NCI-H446 treated with DMSO at 0.1 percent for 48 hours (cell line): ENCODE measurements around the gene KRT85.
A peak's percentile ranks its signal among the peaks of the same experiment; 100 is the strongest.

ENCODE experiments used
- DNase-seq: peaks from one replicate; lab custom pipeline; 2025; lab: John Stamatoyannopoulos, UW

KRT85 gene

DNA sequence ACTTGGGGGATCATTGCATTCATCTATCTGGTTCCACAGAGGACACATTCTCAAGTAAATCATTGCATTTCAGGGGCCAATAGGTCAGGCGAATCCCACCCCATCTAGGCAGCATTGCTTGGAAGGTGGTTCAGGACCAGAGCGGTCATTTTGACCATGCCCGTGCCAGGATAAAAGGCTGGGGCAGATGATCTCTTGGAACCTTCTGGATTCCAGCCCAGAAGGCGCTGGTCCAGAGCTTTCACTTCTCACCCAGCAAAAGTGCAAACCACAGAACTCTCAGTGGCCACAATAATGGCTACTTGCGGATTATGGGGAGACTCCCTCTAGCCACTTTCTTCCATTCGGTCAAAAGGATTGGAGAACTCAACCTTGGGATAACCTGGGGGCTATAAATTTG lies 595 bp upstream of the KRT85 start:
- DNase-seq, result no peak

DNA sequence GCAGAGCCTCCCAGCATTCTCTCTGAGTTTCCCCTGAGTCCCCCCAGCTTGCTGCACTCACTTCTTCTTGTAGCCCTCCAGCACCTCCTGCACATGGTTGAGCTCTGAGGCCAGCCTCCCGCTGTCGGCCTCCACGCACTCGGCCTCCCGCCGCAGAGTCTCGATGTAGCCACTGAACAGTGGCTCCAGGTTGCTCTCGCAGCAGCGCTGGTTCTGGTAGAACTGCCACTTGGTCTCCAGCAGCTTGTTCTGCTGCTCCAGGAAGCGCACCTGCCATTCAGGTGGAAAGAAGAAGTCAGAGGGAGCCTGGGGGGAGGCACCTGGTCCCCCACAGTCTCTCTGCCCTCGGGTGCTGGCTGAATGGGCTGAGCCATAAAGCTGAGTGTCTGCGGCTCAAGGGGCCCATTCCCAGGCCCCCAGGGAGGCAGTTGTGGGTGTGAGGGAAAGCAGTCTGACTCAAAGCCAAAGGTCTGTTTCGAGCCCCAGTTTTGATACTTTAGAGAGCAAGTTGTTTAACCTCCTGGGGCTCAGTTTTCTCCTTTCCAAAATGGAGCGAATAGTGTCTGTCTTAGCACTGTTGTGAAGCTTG lies 2.3 kb downstream of the KRT85 start:
- no peak for DNase-seq

DNA sequence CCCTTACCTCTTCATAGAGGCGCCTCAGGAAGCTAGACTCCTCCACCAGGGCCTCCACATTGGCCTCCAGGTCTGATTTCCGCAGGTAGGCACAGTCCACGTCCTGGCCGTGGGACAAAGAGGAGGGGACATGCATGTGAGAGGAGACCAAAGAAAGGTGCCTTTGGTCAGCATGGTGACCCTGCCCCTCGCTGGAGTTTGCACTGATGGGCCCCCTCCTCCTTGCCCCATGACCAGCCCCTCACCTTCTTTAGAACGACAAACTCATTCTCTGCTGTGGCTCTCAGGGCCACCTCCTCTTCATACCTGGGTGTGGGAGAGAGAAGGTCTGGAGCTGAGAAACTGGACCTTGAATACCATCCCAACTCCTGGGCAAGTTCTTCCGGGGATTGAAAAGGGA lies 3.2 kb downstream of the KRT85 start:
- DNase-seq, result no peak

DNA sequence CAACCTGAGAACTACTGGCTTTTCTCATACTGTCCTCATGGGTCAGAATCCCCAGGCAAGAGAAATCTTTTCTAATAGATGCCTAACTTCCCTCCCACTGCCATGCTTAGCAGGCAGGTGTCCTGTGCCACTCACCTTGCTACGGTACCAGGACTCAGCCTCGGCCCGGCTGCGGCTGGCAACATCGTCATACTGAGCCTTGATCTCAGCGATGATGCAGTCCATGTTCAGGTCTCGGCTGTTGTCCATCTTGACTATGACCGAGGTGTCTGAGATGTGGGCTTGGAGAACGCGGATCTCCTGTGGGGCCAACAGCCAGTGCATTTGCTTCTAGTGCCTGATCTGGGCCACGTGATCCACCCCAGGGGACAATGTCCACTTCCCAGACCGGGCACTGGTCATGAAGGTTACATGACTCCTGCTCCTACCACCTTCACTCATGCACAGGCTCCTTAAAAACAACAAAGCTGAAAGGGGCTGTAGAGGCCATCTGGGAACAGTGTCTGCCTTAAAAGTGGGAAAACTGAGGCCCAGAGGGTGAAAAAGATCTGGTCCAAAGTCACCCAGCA lies 4.1 kb downstream of the KRT85 start:
- DNase-seq, result no peak

DNA sequence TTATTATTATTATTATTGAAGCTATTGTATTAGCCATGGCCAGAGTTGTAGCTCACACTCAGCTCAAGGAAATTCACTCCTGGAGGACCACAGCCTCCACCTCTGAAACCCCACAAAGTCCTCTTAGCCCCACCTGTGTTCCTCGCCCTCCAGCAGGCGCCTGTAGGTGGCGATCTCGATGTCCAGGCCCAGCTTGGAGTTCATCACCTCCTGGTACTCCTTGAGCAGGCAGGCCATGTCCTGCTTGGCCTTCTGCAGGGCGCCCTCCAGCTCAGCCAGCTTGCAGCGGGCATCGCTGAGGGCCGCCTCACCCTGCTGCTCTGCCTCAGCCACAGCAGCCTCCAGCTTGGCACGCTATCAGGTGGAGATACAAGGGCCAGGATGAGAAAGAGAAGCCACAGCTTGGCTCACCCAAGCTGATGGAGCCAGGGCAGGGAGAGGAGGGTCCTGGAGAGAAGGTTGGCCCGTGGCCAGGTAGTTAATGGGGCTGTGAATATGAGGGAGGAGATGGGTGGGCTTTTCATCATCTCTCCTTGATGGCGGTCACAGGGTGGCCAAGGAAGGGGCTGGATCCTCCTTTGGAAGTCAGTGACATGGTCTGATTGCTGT lies 5.1 kb downstream of the KRT85 start:
- DNase-seq, result no peak

DNA sequence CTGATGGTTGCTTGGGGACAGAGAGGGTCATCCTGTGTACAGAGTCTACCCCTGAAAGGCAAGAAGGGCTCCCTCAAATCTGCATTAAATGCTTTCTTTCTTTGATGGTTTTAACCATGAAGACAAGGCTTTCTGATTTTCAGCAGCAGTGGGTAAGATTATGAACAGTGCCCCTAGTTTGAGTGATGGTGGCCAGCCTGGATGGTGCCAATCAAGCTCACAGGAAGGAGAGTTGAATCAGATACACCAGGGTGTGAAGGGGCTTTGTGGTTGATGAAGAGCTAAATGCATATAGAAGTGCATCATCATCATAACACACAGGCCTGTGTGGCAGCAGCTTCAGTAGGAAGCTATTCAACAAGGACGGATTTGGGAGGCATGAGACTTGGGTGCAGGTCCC lies 5.7 kb downstream of the KRT85 start:
- DNase-seq, result no peak

DNA sequence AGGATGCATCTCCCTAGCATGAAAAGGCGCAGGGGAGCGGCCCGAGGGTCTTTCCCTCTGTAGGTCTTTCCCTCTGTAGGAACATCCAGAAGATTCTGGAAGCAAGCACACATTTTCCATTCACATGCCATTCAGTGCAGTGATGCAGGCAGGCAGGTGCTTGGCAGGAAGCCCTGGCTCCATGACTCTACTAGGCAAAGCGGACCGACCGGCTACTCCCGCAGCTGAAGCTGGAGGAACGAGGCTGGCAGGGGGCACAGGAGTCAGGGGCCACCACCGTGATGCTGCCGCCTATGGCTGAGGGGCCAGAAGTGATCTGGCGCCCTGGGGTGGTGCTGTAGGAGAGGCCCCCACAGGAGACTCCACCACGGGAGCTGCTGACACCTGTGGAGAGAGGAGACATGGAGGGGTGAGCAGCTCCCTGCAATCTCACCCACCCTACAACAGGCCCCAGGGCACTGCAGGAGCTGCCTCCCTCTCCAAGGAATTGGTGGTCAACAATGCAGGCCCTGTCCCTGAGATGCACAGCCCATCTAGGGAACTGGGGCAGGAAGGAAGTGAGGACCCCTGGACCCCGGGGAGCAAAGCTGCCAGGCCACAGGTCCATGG lies 6.5 kb downstream of the KRT85 start:
- DNase-seq, result no peak

DNA sequence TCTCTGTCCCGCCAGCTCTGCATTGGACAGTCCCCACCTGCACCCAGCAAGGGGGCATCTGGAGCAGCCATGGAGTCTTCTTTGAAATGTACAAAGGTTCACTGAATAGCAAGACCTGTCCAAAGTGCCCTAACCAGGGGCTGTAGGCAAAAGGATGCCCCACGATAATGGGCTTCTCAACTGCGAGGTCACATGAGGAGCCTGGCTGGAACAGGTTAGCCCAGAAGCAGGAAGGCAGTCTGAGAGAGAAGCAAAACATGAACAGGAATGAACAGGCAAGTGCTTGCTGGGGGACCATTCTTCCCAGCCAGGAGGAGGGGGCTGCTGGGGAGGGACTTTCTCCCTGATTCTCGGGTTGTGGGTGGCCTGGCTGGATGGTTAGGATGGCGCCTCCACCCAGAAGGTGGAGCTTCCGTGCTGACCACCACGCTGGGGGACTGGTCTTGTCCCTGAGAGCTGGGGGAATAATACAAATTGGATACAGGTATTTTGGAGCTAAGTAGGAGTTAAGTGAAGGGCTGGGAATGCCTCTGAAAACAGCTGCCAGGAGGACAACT lies 7.1 kb downstream of the KRT85 start:
- no peak for DNase-seq

DNA sequence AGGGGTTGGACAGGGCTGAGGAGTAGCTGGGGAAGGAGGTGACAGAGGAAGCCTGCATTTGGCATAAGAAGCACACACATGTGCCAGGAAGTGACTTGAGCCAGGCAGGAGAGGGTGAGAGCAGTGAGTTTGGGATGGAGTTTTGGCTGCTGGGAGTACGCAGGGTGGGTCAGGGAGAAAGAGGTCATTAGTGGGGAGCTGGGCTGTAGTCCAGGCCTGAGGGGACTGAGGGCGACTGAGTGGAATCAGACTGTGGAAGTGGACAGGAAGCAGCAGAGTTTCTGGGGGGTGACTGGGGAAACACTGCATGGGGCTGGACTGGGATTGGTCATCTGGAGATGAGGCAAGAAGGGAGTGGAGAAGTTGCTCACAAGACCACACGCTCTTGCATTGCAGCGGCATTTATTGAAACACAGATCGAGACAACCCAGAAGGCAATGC lies 7.6 kb downstream of the KRT85 start:
- no peak for DNase-seq

DNA sequence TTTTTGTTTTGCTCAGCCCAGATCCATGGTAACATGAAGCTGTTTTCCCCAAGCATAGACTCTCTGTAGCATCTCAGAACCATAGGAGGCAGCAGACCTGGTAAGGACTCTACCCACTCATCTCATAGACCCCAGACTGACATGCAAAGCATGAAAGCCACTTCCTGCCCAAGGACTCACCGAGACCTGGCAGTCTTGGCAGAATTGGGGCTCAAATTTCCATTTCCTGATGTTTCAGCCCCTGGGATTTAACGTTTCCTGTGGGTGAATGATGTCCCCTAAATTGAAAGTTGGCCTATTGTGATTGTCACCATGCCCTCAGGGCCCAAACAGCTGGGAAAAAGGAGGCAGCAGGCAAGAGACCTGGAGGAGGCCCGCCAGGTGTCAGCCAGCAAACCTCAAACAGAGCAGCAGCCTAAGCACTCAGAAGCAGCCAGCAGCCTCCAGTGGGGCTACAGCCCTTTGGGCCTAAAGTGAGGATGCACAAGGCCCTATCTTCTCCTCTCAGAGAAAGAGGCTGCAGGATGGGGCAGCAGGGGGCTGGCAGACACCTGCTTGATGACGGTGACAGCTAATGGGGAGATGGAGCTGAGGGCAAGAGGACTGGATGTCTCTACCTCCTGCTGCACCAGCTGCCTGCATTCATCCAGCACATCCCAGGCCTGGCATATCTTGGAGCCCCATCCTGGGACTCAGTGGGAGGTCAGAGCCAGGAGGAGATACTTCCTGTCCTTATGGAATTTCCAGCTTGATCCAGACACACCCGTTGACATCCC lies 8.5 kb downstream of the KRT85 start:
- no peak for DNase-seq

DNA sequence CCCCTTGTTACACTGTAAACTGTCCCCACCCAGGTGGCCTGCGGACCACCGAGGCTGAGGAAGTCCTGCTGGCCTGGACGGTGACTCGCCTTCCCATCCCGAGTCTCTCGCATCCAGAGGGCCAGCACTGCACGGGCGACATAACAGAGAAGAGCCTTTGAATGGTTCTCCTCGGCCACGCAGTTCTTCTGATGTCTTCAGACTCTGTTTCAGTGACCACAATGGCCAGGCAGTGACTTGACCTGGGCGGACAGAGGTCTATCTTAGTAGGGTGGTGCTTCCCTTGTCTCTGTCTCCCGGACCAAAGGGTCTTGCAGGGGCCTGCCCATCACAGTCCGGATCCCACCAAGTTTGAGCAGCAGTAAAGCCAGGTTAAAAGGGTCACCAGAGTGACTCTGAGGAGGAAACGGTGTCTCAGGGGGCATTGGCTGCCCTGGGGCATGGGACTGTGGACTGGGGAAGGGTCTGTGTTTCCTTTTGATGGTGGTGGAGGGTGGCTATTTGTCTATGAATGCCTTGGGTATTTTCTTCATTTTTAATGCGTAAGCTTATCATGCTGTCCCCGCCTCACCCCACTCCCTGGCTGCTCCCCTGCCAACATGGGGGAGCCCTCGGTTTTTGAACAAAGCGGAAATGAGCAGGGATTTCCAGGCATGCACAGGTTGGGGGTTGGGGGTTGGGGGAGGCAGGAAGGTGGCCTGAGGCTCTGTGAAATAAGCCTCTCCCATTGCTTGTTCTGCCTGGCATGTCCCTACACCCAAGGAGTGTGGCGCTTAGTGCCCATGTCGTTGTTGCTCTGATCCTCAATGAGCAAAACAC lies 10.3 kb downstream of the KRT85 start:
- DNase-seq, result no peak

DNA sequence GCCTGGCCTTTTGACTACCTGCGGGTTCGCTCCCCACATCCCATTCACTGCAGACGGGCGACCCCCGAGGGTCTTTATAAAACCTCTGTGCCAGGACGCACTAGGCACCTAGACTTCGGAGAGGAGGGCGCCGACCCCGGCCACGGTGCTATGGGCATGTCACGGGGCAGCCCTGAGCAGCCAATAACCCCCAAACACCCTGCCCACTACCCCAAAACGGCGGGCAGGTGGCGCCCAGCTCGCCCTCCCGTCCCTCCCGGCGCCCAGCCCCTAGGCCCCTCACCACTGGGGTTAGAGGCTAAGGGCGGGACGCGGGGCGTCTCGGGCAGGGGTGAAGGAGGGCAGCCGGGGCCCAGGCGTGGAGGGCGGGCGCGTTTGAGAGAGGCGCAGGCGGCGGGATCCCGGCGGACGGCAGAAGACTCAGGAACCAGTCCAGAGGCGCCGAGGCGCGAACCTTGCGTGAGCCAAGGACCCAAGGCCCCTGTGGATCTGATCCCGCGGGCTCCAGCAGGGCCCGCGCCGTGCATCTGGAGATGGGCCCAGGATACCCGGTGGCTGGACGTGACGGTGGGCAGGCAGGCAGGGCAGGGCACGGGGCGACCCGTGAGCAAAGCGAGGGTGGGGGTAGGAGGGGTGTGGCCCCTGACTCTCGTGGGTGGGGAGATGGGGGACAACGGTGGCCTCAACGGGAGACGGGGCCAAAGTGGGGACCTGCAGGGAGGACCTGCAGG lies 11.1 kb downstream of the KRT85 start:
- DNase-seq, result no peak

DNA sequence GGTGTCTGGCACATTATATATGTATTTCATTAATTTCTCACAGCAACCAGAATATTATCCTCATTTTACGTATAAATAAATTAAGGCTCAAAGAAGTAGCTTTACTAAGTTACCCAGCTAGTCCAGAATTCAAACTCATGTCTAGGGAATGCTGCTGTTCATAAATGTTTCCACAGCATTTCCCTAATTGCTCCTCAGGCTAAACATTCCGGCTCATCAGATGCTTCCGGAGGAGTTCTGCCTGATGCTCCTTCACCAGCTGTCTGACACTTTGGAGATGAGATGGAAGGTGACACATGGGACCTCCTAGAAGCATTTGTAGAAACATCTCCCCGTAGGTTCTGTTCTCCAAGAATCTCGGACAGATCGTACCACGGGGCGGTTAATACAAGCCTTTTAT lies 12.1 kb downstream of the KRT85 start:
- no peak for DNase-seq

DNA sequence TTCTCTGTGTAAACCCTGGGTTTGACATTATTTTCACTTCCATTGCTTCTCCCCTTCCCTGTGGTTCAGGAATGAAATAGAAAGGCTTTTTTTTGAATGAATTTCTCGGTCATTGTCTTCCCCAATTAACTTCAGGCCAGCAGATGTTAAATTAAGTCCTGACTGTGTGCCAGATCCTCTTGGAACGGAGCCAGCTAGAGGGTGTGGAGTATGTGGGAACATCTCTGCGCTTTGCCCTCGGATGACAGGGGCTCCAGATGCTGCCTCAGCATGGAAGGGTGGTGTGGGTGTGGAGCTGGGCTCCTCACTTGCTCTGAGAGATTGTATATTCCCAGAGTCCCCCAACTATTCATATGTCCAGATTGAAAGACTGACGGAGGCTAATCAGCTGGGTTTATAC lies 13.1 kb downstream of the KRT85 start:
- DNase-seq, result peak; percentile 38

DNA sequence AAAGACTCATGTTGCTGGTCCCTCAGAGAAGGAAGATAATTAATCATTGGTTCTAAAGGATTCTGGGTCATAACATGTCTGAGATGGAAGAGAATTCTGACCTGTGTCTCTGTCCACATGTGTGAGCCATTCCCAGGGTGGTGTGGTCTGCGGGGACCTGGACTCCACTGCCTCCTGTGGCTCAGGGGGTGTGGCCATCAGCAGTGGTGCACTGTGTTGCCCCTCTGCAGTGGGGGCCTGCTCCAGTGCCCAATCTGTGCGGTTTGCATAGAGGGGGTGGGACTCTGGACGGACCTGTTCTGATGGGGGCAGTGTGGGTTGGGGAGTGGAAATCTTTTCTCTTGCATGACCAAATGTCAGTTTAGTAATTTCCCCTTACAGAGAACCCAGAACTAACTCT lies 13.5 kb downstream of the KRT85 start:
- DNase-seq, result no peak

DNA sequence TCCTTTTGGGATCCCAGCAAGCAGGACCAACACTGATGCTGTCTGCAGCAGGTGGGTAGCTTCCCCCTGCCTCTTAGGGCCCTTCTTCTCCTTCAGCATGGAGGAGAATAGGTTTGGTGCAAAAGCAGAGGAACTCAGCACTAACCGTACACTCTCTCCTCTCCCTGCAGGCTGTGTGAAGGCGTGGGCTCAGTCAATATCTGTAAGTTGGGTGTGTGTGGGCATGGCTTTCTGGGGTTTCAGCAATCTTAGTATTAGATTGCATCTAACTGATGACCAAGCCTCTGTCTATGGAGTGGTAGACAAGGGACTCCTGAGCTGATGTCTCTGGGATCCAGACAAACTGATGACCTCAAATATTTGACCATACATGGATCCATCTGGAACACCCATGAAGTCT lies 14.3 kb downstream of the KRT85 start:
- DNase-seq, result no peak

DNA sequence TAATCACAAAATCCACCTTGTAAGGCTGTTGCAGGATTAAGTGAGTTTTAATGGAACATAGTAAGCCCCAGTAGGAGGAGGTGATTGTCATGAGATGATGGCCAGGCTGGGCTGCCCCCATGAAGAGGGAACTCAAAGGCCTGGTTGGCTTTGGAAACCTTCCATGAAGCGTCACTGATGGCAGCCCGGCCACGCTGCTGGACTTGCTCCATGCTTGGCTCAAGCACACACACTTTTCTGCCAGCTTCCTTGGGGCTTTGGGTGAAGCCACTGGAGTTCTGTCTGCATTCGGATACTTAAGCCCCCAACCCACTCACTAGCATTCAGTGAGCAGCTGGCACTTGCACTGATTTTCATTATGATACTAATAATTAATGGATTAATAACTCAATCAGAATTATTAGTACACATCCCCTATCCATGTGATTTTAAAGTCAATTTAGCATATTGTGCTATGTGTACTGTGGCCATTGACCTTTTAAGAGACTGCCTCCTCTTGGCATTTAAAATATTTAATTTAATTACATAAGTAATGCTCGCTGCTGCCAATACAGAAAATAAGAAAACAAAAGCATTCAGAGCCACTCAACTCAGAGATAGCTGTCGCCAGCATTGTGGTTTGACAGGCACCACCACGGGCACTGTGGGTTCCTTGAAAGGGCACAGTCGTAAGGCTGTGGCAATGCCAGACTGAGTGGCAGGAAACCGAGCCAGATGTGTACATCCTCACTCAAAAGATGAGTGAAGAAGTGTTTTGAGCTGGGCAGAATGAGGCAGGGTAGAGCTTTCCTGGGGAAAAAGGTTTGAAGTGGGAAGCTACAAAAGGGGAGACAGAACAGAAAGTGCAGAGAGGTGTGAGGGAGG lies 15.9 kb downstream of the KRT85 start:
- peak; percentile 44 for DNase-seq

DNA sequence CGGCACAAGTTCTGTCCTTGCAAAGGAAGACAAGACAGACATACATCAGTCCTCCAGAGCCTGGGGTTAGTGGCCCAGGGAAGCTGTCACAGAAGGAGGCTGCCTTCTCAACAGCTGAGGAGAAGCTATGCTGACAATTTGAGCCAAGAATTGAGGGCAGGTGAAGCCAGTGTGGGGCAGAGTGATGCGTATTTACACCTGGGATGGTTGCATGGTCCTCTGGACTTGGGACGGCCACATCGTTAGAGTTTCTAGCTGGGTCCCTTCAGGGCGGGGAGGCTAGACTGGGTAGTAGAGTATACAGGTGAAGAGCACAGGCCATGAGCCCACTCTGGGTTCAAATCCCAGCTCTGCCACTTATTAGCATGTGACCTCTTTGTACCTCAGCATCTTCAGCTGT lies 16.5 kb downstream of the KRT85 start:
- DNase-seq, result no peak

DNA sequence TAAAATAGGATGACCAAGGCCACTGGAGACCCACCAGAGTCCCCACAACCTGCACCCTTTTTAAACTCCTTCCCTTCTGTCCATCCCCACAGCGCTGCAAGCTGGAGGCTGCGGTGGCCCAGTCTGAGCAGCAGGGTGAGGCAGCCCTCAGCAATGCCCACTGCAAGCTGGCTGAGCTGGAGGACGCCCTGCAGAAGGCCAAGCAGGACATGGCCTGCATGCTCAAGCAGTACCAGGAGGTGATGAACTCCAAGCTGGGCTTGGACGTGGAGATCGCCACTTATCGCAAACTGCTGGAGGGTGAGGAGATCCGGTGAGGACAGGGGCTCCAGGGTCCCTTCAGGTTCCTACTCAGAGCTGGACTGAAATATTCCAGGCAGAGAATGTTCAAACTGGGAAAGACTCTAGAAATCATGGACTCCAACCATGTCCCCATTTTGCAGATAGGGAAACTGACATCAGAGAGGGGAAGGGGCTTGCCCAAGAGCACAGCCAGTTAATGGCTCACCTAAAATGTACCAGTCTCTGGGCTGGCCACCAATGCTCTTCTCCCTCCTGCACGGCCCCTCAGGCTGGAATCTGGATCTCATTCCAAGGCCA lies 17.2 kb downstream of the KRT85 start:
- no peak for DNase-seq

DNA sequence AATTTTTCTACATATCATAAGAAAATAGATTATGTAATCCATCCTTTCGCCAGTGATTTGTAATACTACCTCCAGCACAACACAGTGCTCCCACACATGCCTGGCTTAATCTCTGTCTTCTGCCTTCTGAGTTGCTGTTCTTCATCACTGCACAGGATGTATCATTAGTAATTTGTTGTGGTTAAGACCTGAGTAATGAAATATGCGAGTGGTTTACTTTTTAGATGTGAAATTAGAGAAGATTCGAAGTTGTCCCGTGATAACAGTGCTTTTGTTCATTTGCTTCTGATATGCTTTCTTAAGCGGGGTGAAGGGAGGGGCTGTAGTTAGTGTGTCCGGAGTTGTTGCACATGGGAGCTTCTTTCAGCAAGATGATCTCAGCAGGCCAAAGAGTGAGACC lies 18.1 kb downstream of the KRT85 start:
- DNase-seq, result no peak
